Coronary artery (tissue), 2 donors: ENCODE measurements around the gene GTPBP6.

Source experiments
- DNase-seq: peaks from one replicate; pipeline ENCODE4 v3.0.0-alpha.2; 2017; ENCODE audit warnings: low spot score
- H3K27ac ChIP-seq, 2 donors: fragments of 200-600 bp; sonication (generic); one replicate each; pipeline ENCODE4 v1.5.1; 2016 to 2019
- H3K4me3 ChIP-seq: fragments of 200-600 bp; sonication (generic); 2 replicates; pipeline ENCODE4 v1.5.1; 2016; ENCODE audit warnings: mild to moderate bottlenecking, moderate library complexity
- CTCF ChIP-seq: fragments of 200-600 bp; sonication (generic); IDR thresholded peaks from one replicate; pipeline ENCODE4 v1.5.1; 2019; ENCODE audit warnings: antibody characterized with exemption

Gene GTPBP6

GRCh38 chrX:361231-362145 lies 42.9 kb upstream of the GTPBP6 start:
- TF ChIP-seq CTCF, result no peak
- no peak for DNase-seq
- Histone ChIP-seq H3K27ac (no peak overlapping the region), H3K4me3 (no peak overlapping the region)

- Histone ChIP-seq H3K27ac (no peak overlapping the region), H3K4me3 (no peak overlapping the region)
- DNase-seq, result no peak
- no peak for TF ChIP-seq CTCF
Measured at GRCh38 chrX:360496-361150, 42.0 kb upstream of the GTPBP6 start.

GRCh38 chrX:358651-359143 lies 40.1 kb upstream of the GTPBP6 start:
- TF ChIP-seq CTCF, result no peak
- no peak for DNase-seq
- Histone ChIP-seq H3K4me3 (no peak overlapping the region), H3K27ac (no peak overlapping the region)

- Histone ChIP-seq H3K4me3 (no peak overlapping the region), H3K27ac (no peak overlapping the region)
- no peak for DNase-seq
- no peak for TF ChIP-seq CTCF
Measured at GRCh38 chrX:357693-358471, 39.3 kb upstream of the GTPBP6 start.

- H3K27ac ChIP-seq, result no peak overlapping the region
- no peak for DNase-seq
- TF ChIP-seq CTCF, result no peak
Measured at GRCh38 chrX:357035-357692, 38.6 kb upstream of the GTPBP6 start.

GRCh38 chrX:356385-357034 lies 37.9 kb upstream of the GTPBP6 start:
- Histone ChIP-seq H3K4me3 (no peak overlapping the region), H3K27ac (no peak overlapping the region)
- DNase-seq, result no peak
- no peak for TF ChIP-seq CTCF

More at GRCh38 chrX:357035-357692, 38.6 kb upstream of the GTPBP6 start:
- H3K4me3 ChIP-seq, result no peak overlapping the region
